Psoas muscle (tissue), 8 donors: ENCODE data around the gene ADORA2A. TPM values are rescaled to one million over a fixed set of nuclear protein-coding genes. Genes with fewer than 3 reads are reported as not detected.

Experiments used
- ATAC-seq, 4 donors: fragments of 200-7000 bp; cut with Tn5 transposase; one replicate each; pipeline ENCODE4 v1.9.1; 2020; ENCODE audit warnings: moderate library complexity in 3 of 4, mild to moderate bottlenecking in 2 of 4
- DNase-seq, 2 donors: peaks; one replicate each; pipeline ENCODE4 v3.0.0-alpha.2; 2020
- H3K27ac ChIP-seq: fragments of 200-600 bp; one replicate; pipeline ENCODE4 v1.8.0; 2022
- H3K27me3 ChIP-seq, 3 donors: fragments of 200-600 bp in 1 of 3; one replicate each; pipeline versions ENCODE4 v1.6.1 to v1.8.0; 2013 to 2022; ENCODE audit warnings: low read length in 2 of 3, mild to moderate bottlenecking in 2 of 3, moderate library complexity in 1 of 3; ENCODE audit not compliant: insufficient read depth in 3 of 3
- H3K36me3 ChIP-seq, 2 donors: fragments of 200-600 bp in 1 of 2; one replicate each; pipeline versions ENCODE4 v1.6.1 to v1.8.0; 2013 to 2022; ENCODE audit warnings: low read depth in 1 of 2, mild to moderate bottlenecking in 1 of 2, moderate library complexity in 1 of 2; ENCODE audit not compliant: insufficient read depth in 1 of 2
- H3K4me1 ChIP-seq: fragments of 200-600 bp; one replicate; pipeline ENCODE4 v1.8.0; 2022
- H3K4me3 ChIP-seq: fragments of 200-600 bp; one replicate; pipeline ENCODE4 v1.8.0; 2022; ENCODE audit warnings: mild to moderate bottlenecking
- H3K9me3 ChIP-seq: fragments of 200-600 bp; one replicate; pipeline ENCODE4 v1.8.0; 2022
- WGBS, 3 donors: extraction: QIAGEN DNeasy Blood & Tissue Kit; methylation state at CpG; one replicate each; pipeline versions ENCODE4 v1.1.6 to v1.1.7; 2013; 5-methylcytosine and 5-hydroxymethylcytosine counted together
- intact Hi-C, 2 donors: fragments of 100-400 bp; cut with DNase I; formaldehyde crosslinking; loops; one replicate each; pipeline versions ENCODE4 v1.11.0 to v1.14.2; 2022
- polyA plus RNA-seq, 3 donors: library from polyadenylated mRNA; stranded (reverse); fragments of 200-250 nt; gene quantifications; one replicate each; pipeline ENCODE4 v1.2.3, GENCODE V29; 2013
- total RNA-seq, 4 donors: library from RNA; stranded (reverse); fragmentation: NEBNext Ultra II Directional in 2 of 4; extraction: Animal tissue kit (Norgen Biotek cat#: 25700) in 2 of 4; gene quantifications; one replicate each; pipeline versions ENCODE4 v1.2.1 to v1.2.4, GENCODE V29; 2021 to 2023
- TF ChIP-seq, protein P1 (sequence below): fragments of 200-600 bp; IDR thresholded peaks from one replicate; pipeline ENCODE4 v1.8.0; 2022; ENCODE audit warnings: antibody characterized with exemption
- donor health status: healthy with polysubstance abuse.
- donor health status: DM: no; HTN: no; CAD: no; lungs with moderate emphysema.
- donor health status: Bipolar disorder and iron deficiency.
- donor health status: healthy.
- donor health status: DM: yes; HTN: yes; CAD: no.
- donor health status: DM: no; HTN: no; CAD: no.
- donor health status: DM: no; HTN: no; CAD: no.
- donor health status: DM: yes; HTN: yes; CAD: no.

Gene ADORA2A
- total and polyA plus RNA-seq, 7 donors = 0.97 to 2.4 (median 1.7) TPM

DNA sequence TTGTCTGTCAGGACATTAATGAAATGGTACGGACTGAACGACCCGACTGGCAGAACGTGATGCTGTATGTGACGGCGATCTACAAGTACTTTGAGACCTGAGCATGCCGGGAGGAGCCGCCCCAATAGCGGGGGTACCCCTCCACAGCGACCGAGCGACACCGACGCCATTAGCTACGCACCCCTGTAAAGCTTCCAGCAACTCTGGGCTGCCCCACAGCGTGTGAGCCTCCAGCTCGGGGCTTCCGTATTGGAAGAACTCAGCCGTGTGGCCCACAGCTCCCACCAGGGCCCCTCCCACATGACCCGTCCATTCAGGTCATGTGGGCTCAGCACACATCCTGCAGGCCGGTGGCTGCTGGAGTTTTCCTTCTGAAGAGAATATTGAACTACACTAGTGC lies 12.9 kb upstream of the ADORA2A start:
- 83% methylated on average over 21 of the region's 21 CpGs for WGBS, 3 donors
- TF ChIP-seq, protein P1, sequence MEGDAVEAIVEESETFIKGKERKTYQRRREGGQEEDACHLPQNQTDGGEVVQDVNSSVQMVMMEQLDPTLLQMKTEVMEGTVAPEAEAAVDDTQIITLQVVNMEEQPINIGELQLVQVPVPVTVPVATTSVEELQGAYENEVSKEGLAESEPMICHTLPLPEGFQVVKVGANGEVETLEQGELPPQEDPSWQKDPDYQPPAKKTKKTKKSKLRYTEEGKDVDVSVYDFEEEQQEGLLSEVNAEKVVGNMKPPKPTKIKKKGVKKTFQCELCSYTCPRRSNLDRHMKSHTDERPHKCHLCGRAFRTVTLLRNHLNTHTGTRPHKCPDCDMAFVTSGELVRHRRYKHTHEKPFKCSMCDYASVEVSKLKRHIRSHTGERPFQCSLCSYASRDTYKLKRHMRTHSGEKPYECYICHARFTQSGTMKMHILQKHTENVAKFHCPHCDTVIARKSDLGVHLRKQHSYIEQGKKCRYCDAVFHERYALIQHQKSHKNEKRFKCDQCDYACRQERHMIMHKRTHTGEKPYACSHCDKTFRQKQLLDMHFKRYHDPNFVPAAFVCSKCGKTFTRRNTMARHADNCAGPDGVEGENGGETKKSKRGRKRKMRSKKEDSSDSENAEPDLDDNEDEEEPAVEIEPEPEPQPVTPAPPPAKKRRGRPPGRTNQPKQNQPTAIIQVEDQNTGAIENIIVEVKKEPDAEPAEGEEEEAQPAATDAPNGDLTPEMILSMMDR = no peak
- peak in 1 of 2 donors; percentile 50 for DNase-seq

DNA sequence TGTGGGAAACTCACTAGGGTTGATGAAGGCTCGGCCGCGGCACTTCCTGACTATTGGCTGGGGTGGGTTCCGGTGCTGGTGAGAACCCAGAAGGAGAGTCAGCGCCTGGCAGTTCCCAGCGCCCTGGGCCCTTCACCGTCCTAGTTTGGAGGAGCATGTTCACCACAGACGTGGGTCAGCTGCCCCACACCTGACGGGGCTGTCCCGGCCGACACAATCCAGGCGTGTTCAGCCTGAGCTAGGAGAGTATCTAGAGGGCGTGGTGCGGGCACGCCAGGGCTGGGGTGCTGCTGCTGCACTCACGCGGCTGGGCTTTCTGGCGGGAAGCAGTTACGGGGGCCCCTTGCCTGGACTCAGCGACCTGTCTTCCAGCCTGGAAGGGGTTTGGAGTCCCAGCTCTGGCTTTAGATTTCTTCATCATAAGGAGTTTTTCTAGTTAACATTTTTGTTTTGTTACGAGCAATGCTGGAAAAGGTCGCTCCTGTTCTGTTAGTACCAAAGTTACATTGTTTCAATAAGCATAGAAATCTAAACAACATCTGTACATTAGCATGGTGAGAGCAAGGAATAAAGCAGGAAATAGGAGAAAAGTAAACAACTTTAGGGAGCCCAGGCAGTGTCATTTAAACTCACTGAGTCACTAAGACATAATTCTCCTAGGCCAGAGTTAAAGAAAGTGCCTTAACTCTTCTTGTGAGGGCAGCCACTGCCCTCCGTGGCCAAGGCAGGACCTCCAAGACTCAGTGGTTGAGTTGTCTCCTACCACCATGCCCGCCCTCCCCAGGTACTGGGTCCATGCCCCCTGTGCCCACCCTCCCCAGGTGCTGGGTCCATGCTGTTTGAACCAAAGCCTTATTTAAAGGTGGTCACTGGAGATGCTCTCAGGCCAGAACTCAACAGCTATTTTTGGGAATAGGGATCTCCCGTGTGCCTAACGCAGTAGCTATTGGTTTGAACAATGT lies 12.1 kb upstream of the ADORA2A start:
- TF ChIP-seq, protein P1 = no peak
- Histone ChIP-seq H3K4me3 (no peak overlapping the region), H3K36me3 (peaks cover 0 to 64% of the 10 kb centered on the region in 2 donors), H3K27ac (no peak overlapping the region), H3K4me1 (no peaks in the 10 kb centered on the region), H3K9me3 (no peaks in the 10 kb centered on the region), H3K27me3 (no peaks in the 10 kb centered on the region)
- no peak for ATAC-seq
- intact Hi-C loops = no loop called here
- DNase-seq = no peak
- WGBS, 3 donors = 82 to 90% (median 87%) methylated on average over 26 of the region's 26 CpGs

More for the DNA sequence above, 12.9 kb upstream of the ADORA2A start:
- intact Hi-C loops = no loop called here
- no peak for ATAC-seq
- Histone ChIP-seq H3K9me3 (no peaks in the 10 kb centered on the region), H3K27ac (no peak overlapping the region), H3K27me3 (no peaks in the 10 kb centered on the region), H3K36me3 (peaks cover 0 to 64% of the 10 kb centered on the region in 2 donors), H3K4me1 (no peaks in the 10 kb centered on the region), H3K4me3 (no peak overlapping the region)

DNA sequence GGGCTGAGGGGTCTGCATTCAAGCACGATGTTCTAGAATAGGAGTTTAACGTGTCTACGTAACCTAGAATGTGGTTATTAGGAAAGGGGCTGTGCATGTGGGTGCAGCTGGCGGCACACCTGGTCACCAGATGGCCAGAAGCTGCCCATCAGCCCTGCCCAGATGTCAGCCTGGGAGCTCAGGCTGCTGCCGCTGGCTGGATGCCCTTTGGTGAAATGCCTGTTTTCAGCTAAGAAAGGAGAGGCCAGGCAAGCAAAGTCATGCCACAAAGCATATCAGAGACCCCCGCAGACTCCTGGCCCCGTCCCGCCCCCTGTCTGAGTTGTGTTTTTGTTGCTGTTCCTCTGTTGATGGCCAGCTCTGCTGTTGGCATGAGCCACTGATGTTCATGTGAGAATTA lies 11.3 kb upstream of the ADORA2A start:
- TF ChIP-seq, protein P1 = no peak
- H3K27ac ChIP-seq = no peak overlapping the region
- H3K9me3 ChIP-seq = no peaks in the 10 kb centered on the region
- WGBS, 3 donors = 69 to 80% (median 77%) methylated on average over 7 to 8 of the region's 8 CpGs
- H3K27me3 ChIP-seq = no peaks in the 10 kb centered on the region
- ATAC-seq (no peak), DNase-seq (no peak)
- peaks cover 8% of the 10 kb centered on the region for H3K4me1 ChIP-seq
- peaks cover 0 to 64% of the 10 kb centered on the region in 2 donors for H3K36me3 ChIP-seq
- intact Hi-C loops = no loop called here
- H3K4me3 ChIP-seq = no peak overlapping the region

DNA sequence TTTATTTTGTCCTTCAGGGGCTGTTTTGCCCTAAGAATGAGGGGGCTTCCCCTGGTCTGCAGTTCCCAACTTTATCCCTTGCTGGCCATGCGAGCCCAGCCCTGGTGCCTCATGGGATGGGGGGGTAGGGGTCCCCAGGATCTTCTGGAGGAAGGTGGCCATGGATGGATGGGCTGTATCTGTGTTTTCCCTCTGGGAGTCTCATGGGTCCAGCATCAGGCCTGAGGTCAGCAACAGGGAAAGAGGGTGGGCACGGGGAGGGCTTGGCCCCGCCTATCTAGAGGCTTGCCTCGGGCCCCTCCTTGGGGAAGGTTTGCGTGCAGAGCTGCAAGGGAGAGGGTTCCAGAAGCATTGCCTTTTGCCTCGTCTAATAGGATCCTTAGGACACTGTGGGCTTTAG lies 10.8 kb upstream of the ADORA2A start:
- no peaks in the 10 kb centered on the region for H3K27me3 ChIP-seq
- peaks cover 0 to 60% of the 10 kb centered on the region in 2 donors for H3K36me3 ChIP-seq
- intact Hi-C loops = no loop called here
- H3K27ac ChIP-seq = no peak overlapping the region
- 75 to 85% (median 83%) methylated on average over 6 of the region's 6 CpGs for WGBS, 3 donors
- DNase-seq (peak in 1 of 2 donors; percentile 17), ATAC-seq (no peak)
- H3K4me1 ChIP-seq = peaks cover 13% of the 10 kb centered on the region
- TF ChIP-seq, protein P1 = no peak
- H3K9me3 ChIP-seq = no peaks in the 10 kb centered on the region
- H3K4me3 ChIP-seq = no peak overlapping the region
